Measurements from ENCODE around the gene AK3.
A peak's percentile ranks its signal among the peaks of the same experiment; 100 is the strongest.

The AK3 gene

GRCh38 chr9:4750023-4750673, 9.1 kb upstream of the AK3 start:
- ChIA-PET POLR2A (no interaction called here), CTCF (interaction anchor here (0.9 to 10.1 kb wide), 17 partner anchors 10 to 1006 kb away, joined by 3 to 110 read pairs (median 3); partner anchors contain the start of gene AK3)
- peak; percentile 61 for TF ChIP-seq CTCF (IDR thresholded peaks at IDR 0.05; ENCODE audit: control extremely low read depth, extremely low read depth, low read depth, missing control alignments)
- DNase-seq (ENCODE audit: extremely low spot score), result peak; percentile 36

DNA sequence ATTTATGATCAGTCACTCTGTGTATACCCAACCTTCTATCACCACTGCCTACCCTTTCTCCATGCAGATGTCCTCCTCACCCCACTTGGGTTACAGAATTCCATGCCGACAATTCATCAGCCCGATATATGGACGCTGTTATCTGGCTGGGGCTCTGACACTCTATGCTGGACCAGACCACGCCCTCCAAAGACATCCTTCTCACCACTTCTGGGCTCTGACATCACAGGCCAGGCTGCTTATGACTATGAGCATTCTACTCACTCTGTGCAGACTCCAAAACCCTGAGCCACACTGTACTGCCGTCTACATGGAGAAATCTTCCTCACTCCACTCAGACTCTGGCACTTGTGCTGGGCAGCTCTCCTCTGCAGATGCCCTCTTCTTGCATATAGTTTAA, 7.6 kb upstream of the AK3 start:
- ChIA-PET CTCF (interaction anchor here (1.2 to 10.1 kb wide), 8 partner anchors 9 to 852 kb away, joined by 3 to 110 read pairs (median 7); partner anchors contain the start of gene AK3), POLR2A (no interaction called here)
- DNase-seq (ENCODE audit: extremely low spot score), result no peak
- no peak for TF ChIP-seq CTCF (IDR thresholded peaks at IDR 0.05; ENCODE audit: control extremely low read depth, extremely low read depth, low read depth, missing control alignments)

DNA sequence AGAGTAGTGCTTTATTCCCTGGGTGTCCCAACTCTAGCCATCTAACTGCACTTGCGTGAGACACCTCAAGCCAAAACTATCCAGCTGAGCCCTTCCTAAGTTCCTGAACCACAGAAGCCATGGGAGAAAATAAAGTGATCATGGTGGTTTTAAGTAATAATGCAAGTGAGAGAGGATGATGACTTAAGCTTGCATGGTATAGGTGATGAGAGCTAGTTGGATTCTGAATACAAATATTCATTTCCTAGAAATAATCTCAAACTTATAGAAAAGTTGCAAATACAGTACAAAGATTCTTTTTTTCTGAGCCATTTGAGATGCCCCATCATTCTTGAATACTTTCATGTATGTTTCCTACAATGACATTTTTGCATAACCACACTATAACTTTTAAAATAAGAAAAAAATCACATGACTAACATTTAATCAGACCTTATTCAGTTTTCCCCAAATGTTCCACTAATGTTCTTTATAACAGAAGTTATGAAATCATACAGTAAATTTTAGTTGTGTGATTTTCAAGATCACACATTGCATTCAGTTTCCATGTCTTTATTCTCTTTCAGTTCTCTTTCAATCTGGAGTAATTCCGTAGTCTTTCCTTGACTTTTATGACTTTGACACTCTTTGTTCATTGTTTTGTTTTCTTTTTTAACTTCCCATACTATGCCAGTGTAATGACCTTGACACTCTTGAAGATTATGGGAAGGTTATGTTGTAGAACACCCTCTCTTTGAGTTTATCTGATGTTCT, 5.5 kb upstream of the AK3 start:
- POLR2A ChIA-PET, result no interaction called here
- no peak for TF ChIP-seq CTCF (IDR thresholded peaks at IDR 0.05; ENCODE audit: control extremely low read depth, extremely low read depth, low read depth, missing control alignments)
- DNase-seq (ENCODE audit: extremely low spot score), result no peak
- CTCF ChIA-PET, result interaction anchor here (1.2 to 10.1 kb wide), 4 partner anchors 8 to 242 kb away, joined by 3 to 110 read pairs (median 11); no protein-coding TSS in a partner anchor

DNA sequence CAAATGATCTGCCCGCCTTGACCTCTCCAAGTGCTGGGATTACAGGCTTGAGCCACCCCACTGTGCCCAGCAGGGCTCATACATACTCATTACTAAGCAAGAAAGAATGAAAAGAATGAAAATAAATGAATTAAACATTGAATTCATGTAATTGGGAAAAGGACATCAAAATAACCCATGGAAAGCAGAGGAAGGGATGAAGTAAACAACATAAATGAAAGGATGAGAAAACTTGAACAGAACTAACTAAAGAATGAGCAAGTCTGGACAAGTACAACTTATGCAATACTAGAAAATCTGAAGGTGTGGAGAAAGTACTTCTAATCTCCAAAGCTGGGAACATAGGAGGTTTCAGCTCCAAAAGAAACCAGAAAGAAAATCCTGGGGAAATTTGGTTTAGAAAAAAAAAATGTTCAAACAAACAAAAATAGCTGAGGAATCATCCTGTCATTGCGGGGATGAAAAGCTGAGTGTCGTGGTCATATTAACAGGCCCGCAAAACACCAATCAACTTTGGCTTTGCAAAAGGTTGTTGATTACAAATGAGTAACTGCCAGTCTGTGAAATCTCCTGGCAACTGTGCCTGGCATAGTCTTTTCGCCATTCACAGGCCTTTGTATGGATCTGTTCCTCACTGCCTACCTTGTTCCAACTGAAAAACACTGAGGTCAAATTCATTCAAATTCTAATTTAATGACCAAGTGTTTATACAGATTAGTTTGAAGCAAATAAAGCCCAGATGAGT, 2.3 kb upstream of the AK3 start:
- ChIA-PET CTCF (interaction anchor here (1.2 to 2.5 kb wide), 5 partner anchors 13 to 53 kb away, joined by 3 to 8 read pairs (median 6); no protein-coding TSS in a partner anchor), POLR2A (no interaction called here)
- DNase-seq (ENCODE audit: extremely low spot score), result no peak
- no peak for TF ChIP-seq CTCF (IDR thresholded peaks at IDR 0.05; ENCODE audit: control extremely low read depth, extremely low read depth, low read depth, missing control alignments)

DNA sequence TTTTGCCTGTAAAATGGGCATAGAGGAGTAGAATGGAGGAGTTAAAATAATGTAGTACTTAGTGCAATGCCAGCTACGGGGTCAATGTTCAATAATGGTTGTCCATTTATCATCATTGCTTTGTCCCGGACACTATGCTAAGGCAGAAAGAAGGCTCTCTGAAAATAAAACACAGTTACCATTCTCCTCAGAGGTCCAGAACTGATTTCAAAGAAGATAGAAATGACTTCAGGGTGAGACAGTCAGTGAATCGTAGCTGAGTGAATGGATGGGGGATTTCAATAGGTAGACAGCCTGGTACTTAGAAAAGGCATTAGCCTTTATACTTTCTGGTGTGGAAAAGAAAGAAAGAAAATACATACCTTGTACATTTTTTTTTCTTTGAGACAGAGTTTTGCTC, 1.2 kb upstream of the AK3 start:
- DNase-seq (ENCODE audit: extremely low spot score), result no peak
- no peak for TF ChIP-seq CTCF (IDR thresholded peaks at IDR 0.05; ENCODE audit: control extremely low read depth, extremely low read depth, low read depth, missing control alignments)
- POLR2A ChIA-PET, result no interaction called here
- CTCF ChIA-PET, result interaction anchor here (0.7 to 2.5 kb wide), 6 partner anchors 9 to 54 kb away, joined by 3 to 8 read pairs (median 5); no protein-coding TSS in a partner anchor
